K562 (cell line): ENCODE measurements around the gene CFL2. TPM values are rescaled to one million over a fixed set of nuclear protein-coding genes. Genes with fewer than 3 reads are reported as not detected.
A peak's percentile ranks its signal among the peaks of the same experiment; 100 is the strongest.

Experiments
- ATAC-seq: fragments of 200-7000 bp; cut with Tn5 transposase; 3 replicates; pipeline ENCODE4 v1.9.1; 2020; ENCODE audit warnings: moderate library complexity
- BruUV-seq: library from RNA; stranded (reverse); fragments of 400-500 nt; replicated peaks from 2 replicates; lab custom pipeline; 2021; lab: Mats Ljungman, UMichigan
- CTCF ChIA-PET: fragments of 300-600 bp; formaldehyde crosslinking; extraction: SDS; loops from one replicate; lab custom pipeline; 2021; ENCODE audit warnings: low intra/inter-chr PET ratio; lab: Yijun Ruan, JAX
- POLR2A ChIA-PET: fragments of 300-600, 350-650 bp; sonication (Branson Sonifier 250); formaldehyde crosslinking; extraction: SDS; loops from one replicate; lab custom pipeline; 2021; ENCODE audit warnings: antibody characterized with exemption, inconsistent platforms; lab: Yijun Ruan, JAX
- DNase-seq, 4 experiments: peaks; one replicate each; pipeline versions ENCODE4 v3.0.0 to v3.0.0-alpha.2; 2011 to 2018; ENCODE audit warnings: low spot score in 3 of 4, mixed read lengths in 3 of 4; ENCODE audit errors: extremely low read depth in 1 of 4
- FAIRE-seq: peaks from 2 replicates; lab custom pipeline; 2011; peaks lifted over from hg19 to GRCh38; lab: Jason Lieb, UNC
- H2AFZ ChIP-seq: 2 replicates; pipeline ENCODE4 v1.6.0; 2011; ENCODE audit warnings: low read depth, low read length, control low read depth, inconsistent platforms
- H3K27ac ChIP-seq: fragments of 200-600 bp; 3 replicates; pipeline ENCODE4 v1.8.0; 2011; ENCODE audit warnings: low read depth, mild to moderate bottlenecking, control low read depth, inconsistent platforms, low read length, moderate library complexity, mixed read lengths; ENCODE audit errors: extremely low read depth
- H3K27me3 ChIP-seq, 2 experiments: fragments of 300-600 bp in 1 of 2; 2 replicates in 1 of 2; 3 replicates in 1 of 2; pipeline versions ENCODE4 v1.6.0 to v1.8.0; 2011; ENCODE audit warnings: inconsistent platforms in 2 of 2, low read length in 2 of 2, mild to moderate bottlenecking in 1 of 2, mixed read lengths in 1 of 2, moderate library complexity in 1 of 2; ENCODE audit not compliant: control insufficient read depth in 2 of 2, insufficient read depth in 2 of 2
- H3K36me3 ChIP-seq: fragments of 300-600 bp; 3 replicates; pipeline ENCODE4 v1.8.0; 2011; ENCODE audit warnings: mild to moderate bottlenecking, low read length, inconsistent platforms; ENCODE audit not compliant: control insufficient read depth, insufficient read depth
- H3K4me1 ChIP-seq, 2 experiments: fragments of 200-600 bp in 1 of 2; replicated peaks in 1 of 2; 2 replicates in 1 of 2; 3 replicates in 1 of 2; pipeline versions ENCODE4 v1.5.1 to v1.8.0; 2011; ENCODE audit warnings: inconsistent platforms in 2 of 2, low read length in 2 of 2, mild to moderate bottlenecking in 1 of 2, mixed read lengths in 1 of 2, moderate library complexity in 1 of 2; ENCODE audit not compliant: control insufficient read depth in 2 of 2, insufficient read depth in 2 of 2
- H3K4me2 ChIP-seq: 2 replicates; pipeline ENCODE4 v1.6.1; 2011; ENCODE audit warnings: low read length, control low read depth, inconsistent platforms, mixed read lengths; ENCODE audit not compliant: insufficient read depth
- H3K4me3 ChIP-seq: fragments of 200-600 bp; sonication (generic), shearing (Covaris generic); 2 replicates; pipeline ENCODE4 v1.5.1; 2016; ENCODE audit warnings: control low read depth, inconsistent platforms
- H3K79me2 ChIP-seq: fragments of 200-600 bp; 3 replicates; pipeline ENCODE4 v1.8.0; 2011; ENCODE audit warnings: low read length, inconsistent platforms; ENCODE audit not compliant: control insufficient read depth, insufficient read depth
- H3K9ac ChIP-seq, 2 experiments: 2 replicates each; pipeline versions ENCODE4 v1.6.0 to v1.6.1; 2011; ENCODE audit warnings: low read depth in 2 of 2, low read length in 2 of 2, control low read depth in 1 of 2, inconsistent platforms in 1 of 2, mild to moderate bottlenecking in 1 of 2, mixed read lengths in 1 of 2; ENCODE audit not compliant: insufficient read depth in 1 of 2
- H3K9me1 ChIP-seq: one replicate; pipeline ENCODE4 v1.6.0; 2011; ENCODE audit warnings: inconsistent platforms, mild to moderate bottlenecking, low read length, moderate library complexity; ENCODE audit not compliant: control insufficient read depth, insufficient read depth
- H3K9me3 ChIP-seq: replicated peaks from 2 replicates; pipeline ENCODE4 v1.5.1; 2011; ENCODE audit warnings: low read depth, low read length, inconsistent platforms; ENCODE audit not compliant: control insufficient read depth, insufficient read depth
- H4K20me1 ChIP-seq: replicated peaks from 2 replicates; pipeline ENCODE4 v1.6.1; 2011; ENCODE audit warnings: low read length, inconsistent platforms, mixed read lengths; ENCODE audit not compliant: control insufficient read depth, insufficient read depth
- BMI1 ChIP-seq: fragments of 150-350 bp; IDR thresholded peaks from 2 replicates; pipeline ENCODE4 v1.6.1; 2014; ENCODE audit warnings: low read length
- CTBP1 ChIP-seq: fragments of 450-650 bp; IDR thresholded peaks from 2 replicates; pipeline ENCODE4 v1.6.1; 2016; ENCODE audit warnings: borderline replicate concordance
- EGR1 ChIP-seq: fragments of 450-650 bp; conservative IDR thresholded peaks from 2 replicates; pipeline ENCODE4 v1.6.1; 2017; ENCODE audit warnings: mild to moderate bottlenecking
- HCFC1 ChIP-seq: IDR thresholded peaks from 2 replicates; pipeline ENCODE4 v1.6.1; 2012; ENCODE audit warnings: low read depth, low read length, improper control_type of control experiment
- ILF3 ChIP-seq: fragments of 450-650 bp; IDR thresholded peaks from 2 replicates; pipeline ENCODE4 v1.6.1; 2018; ENCODE audit warnings: antibody characterized with exemption, mild to moderate bottlenecking, moderate library complexity, borderline replicate concordance
- ILK ChIP-seq: fragments of 450-650 bp; IDR thresholded peaks from 2 replicates; pipeline ENCODE4 v1.6.1; 2016; ENCODE audit warnings: missing genetic modification characterization, low read depth, mild to moderate bottlenecking, missing compliant biosample characterization, moderate library complexity, borderline replicate concordance
- LCOR ChIP-seq: sonication (generic); formaldehyde crosslinking; IDR thresholded peaks from 2 replicates; pipeline ENCODE4 v1.8.0; 2022; ENCODE audit warnings: mild to moderate bottlenecking, missing genetic modification reagents
- RB1 ChIP-seq: fragments of 450-650 bp; IDR thresholded peaks from 2 replicates; pipeline ENCODE4 v1.6.1; 2017; ENCODE audit warnings: low read depth, mild to moderate bottlenecking
- SMAD2 ChIP-seq: fragments of 150-350 bp; IDR thresholded peaks from 2 replicates; pipeline ENCODE4 v1.6.1; 2014; ENCODE audit warnings: low read depth, mild to moderate bottlenecking, low read length
- TBP ChIP-seq: optimal IDR thresholded peaks from 2 replicates; pipeline ENCODE3; 2011; ENCODE audit warnings: low read depth, low read length, improper control_type of control experiment
- ZNF740 ChIP-seq, 3 experiments: fragments of 200-800 bp in 1 of 3; sonication (Bioruptor generic) in 1 of 3; sonication (generic) in 1 of 3; formaldehyde crosslinking in 1 of 3; IDR thresholded peaks; 2 replicates each; pipeline versions ENCODE4 v1.6.1 to v1.8.0; 2016 to 2022; ENCODE audit warnings: mild to moderate bottlenecking in 2 of 3, missing compliant biosample characterization in 2 of 3, missing genetic modification characterization in 2 of 3, missing genetic modification reagents in 1 of 3
- WGBS: fragments of 100-300 bp; shearing (Covaris generic); methylation state at CpG from one replicate; pipeline ENCODE4 v1.1.6; 2016; ENCODE audit warnings: low coverage, mixed read lengths; ENCODE audit not compliant: insufficient coverage; ENCODE audit errors: missing lambda C conversion rate; 5-methylcytosine and 5-hydroxymethylcytosine counted together
- in situ Hi-C: fragments of 300-500 bp; cut with MboI; formaldehyde crosslinking; loops from 4 replicates; pipeline ENCODE4 v1.15.0; 2018; ENCODE audit warnings: inconsistent platforms, mixed read lengths
- intact Hi-C: fragments of 100-400 bp; cut with micrococcal nuclease; formaldehyde crosslinking; loops from 2 replicates; pipeline ENCODE4 v1.14.2; 2022
- polyA plus RNA-seq, 8 experiments: library from polyadenylated mRNA; depleted of rRNA in 4 of 8; stranded (reverse) in 5 of 8; unstranded in 3 of 8; fragments of >200 nt; fragmentation: Nextera tagmentation in 2 of 8; fragmentation: Illumina TruSeq in 1 of 8; extraction: Ambion mirVana in 2 of 8; extraction: Trizol in 1 of 8; gene quantifications; 2 replicates each; pipeline versions ENCODE4 v1.2.1 to v1.2.3, GENCODE V29; 2011 to 2014; ENCODE audit warnings: inconsistent platforms in 1 of 8, missing spikeins in 1 of 8
- total RNA-seq, 7 experiments: library from RNA; depleted of rRNA in 6 of 7; stranded (reverse); fragments of >200 nt in 6 of 7; fragmentation: Illumina TruSeq in 2 of 7; extraction: Trizol in 2 of 7; gene quantifications; 2 replicates each; pipeline versions ENCODE4 v1.2.1 to v1.2.3, GENCODE V29; 2011 to 2021; ENCODE audit warnings: low replicate concordance in 1 of 7
- TF ChIP-seq, protein P1 (sequence below): sonication (generic); formaldehyde crosslinking; IDR thresholded peaks from 2 replicates; pipeline ENCODE4 v1.8.1; 2023; ENCODE audit warnings: mild to moderate bottlenecking, missing genetic modification reagents
- TF ChIP-seq, protein P2 (sequence below): sonication (generic); formaldehyde crosslinking; IDR thresholded peaks from 2 replicates; pipeline ENCODE4 v1.8.0; 2022; ENCODE audit warnings: missing genetic modification reagents, mild to moderate bottlenecking, borderline replicate concordance
- TF ChIP-seq, protein P3 (sequence below), 2 experiments: fragments of 450-650 bp in 1 of 2; sonication (generic) in 1 of 2; formaldehyde crosslinking; conservative IDR thresholded peaks; 2 replicates each; pipeline versions ENCODE4 v1.4.0 to v1.8.1; 2020 to 2022; ENCODE audit warnings: mild to moderate bottlenecking in 1 of 2, missing genetic modification reagents in 1 of 2

Gene CFL2
- total and polyA plus RNA-seq, 9 of the 15 experiments (the other 6 are each of a cell fraction or from before 2014, with no cell fraction given), result 2.0 to 12.7 (median 5.1) TPM

- H3K9me1 ChIP-seq, result no peaks in the 10 kb centered on the region
- H3K79me2 ChIP-seq, result peaks cover 21% of the 10 kb centered on the region
- no peaks in the 10 kb centered on the region for H4K20me1 ChIP-seq
- peak; percentile 31 for ATAC-seq
- in situ Hi-C loops (no loop called here), intact Hi-C loops (no loop called here)
- H3K4me2 ChIP-seq, result peak overlapping the region; percentile 85
- TSS peak; percentile 48 for BruUV-seq
- H3K4me1 ChIP-seq, result peaks cover 5 to 19% of the 10 kb centered on the region in 2 experiments; a peak in 4 of 5 replicates
- ChIA-PET CTCF (interaction anchor here (0.7 kb wide), 2 partner anchors 709 to 770 kb away, joined by 3 read pairs; no protein-coding TSS in a partner anchor), POLR2A (interaction anchor here (0.6 to 1.8 kb wide), 9 partner anchors 11 to 707 kb away, joined by 3 to 7 read pairs (median 3); partner anchors contain the start of genes PPP2R3C and PRORP)
- DNase-seq, result peak; percentile 7 to 33 (median 18)
- peak overlapping the region; percentile 84 to 95 for H3K9ac ChIP-seq
- H3K9me3 ChIP-seq, result no peaks in the 10 kb centered on the region
- peak overlapping the region; percentile 89 for H2AFZ ChIP-seq
- FAIRE-seq, result peak; percentile 23
- peaks cover 15% of the 10 kb centered on the region for H3K36me3 ChIP-seq
- no peaks in the 10 kb centered on the region for H3K27me3 ChIP-seq
- 0% methylated on average over 15 of the region's 33 CpGs for WGBS
- peak overlapping the region; percentile 86 for H3K27ac ChIP-seq
- peak overlapping the region; percentile 89 for H3K4me3 ChIP-seq
- TF ChIP-seq SMAD2 (no peak), CTBP1 (0 out of 2 replicates have a peak, but pooled peaks have one; percentile 12), HCFC1 (no peak), ILK (no peak), TBP (peak; percentile 7), LCOR (CRISPR knock-in tag) (peak; percentile 55; the same call in 1 of the 2 replicates), ZNF740 (CRISPR knock-in tag; IDR thresholded peaks at IDR 0.05) (no peak), ZNF740 (tag; IDR thresholded peaks at IDR 0.05) (no peak), ILF3 (no peak), RB1 (no peak), BMI1 (no peak), EGR1 (0 out of 2 replicates have a peak, but pooled peaks have one; percentile 10)
- TF ChIP-seq, protein P1, sequence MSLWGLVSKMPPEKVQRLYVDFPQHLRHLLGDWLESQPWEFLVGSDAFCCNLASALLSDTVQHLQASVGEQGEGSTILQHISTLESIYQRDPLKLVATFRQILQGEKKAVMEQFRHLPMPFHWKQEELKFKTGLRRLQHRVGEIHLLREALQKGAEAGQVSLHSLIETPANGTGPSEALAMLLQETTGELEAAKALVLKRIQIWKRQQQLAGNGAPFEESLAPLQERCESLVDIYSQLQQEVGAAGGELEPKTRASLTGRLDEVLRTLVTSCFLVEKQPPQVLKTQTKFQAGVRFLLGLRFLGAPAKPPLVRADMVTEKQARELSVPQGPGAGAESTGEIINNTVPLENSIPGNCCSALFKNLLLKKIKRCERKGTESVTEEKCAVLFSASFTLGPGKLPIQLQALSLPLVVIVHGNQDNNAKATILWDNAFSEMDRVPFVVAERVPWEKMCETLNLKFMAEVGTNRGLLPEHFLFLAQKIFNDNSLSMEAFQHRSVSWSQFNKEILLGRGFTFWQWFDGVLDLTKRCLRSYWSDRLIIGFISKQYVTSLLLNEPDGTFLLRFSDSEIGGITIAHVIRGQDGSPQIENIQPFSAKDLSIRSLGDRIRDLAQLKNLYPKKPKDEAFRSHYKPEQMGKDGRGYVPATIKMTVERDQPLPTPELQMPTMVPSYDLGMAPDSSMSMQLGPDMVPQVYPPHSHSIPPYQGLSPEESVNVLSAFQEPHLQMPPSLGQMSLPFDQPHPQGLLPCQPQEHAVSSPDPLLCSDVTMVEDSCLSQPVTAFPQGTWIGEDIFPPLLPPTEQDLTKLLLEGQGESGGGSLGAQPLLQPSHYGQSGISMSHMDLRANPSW (CRISPR knock-in tag), result no peak
- TF ChIP-seq, protein P2, sequence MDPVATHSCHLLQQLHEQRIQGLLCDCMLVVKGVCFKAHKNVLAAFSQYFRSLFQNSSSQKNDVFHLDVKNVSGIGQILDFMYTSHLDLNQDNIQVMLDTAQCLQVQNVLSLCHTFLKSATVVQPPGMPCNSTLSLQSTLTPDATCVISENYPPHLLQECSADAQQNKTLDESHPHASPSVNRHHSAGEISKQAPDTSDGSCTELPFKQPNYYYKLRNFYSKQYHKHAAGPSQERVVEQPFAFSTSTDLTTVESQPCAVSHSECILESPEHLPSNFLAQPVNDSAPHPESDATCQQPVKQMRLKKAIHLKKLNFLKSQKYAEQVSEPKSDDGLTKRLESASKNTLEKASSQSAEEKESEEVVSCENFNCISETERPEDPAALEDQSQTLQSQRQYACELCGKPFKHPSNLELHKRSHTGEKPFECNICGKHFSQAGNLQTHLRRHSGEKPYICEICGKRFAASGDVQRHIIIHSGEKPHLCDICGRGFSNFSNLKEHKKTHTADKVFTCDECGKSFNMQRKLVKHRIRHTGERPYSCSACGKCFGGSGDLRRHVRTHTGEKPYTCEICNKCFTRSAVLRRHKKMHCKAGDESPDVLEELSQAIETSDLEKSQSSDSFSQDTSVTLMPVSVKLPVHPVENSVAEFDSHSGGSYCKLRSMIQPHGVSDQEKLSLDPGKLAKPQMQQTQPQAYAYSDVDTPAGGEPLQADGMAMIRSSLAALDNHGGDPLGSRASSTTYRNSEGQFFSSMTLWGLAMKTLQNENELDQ (CRISPR knock-in tag), result no peak
- TF ChIP-seq, protein P3, sequence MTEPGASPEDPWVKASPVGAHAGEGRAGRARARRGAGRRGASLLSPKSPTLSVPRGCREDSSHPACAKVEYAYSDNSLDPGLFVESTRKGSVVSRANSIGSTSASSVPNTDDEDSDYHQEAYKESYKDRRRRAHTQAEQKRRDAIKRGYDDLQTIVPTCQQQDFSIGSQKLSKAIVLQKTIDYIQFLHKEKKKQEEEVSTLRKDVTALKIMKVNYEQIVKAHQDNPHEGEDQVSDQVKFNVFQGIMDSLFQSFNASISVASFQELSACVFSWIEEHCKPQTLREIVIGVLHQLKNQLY (CRISPR knock-in tag; conservative IDR thresholded peaks at IDR 0.05), result no peak
Measured at GRCh38 chr14:34713681-34714319, 593 bp downstream of the CFL2 start.
